Measurements from ENCODE around the gene SINHCAF. TPM values are rescaled to one million over a fixed set of nuclear protein-coding genes. Genes with fewer than 3 reads are reported as not detected.

Gene SINHCAF
- total RNA-seq, 1 experiment from 2014 or later, result 497 TPM

DNA sequence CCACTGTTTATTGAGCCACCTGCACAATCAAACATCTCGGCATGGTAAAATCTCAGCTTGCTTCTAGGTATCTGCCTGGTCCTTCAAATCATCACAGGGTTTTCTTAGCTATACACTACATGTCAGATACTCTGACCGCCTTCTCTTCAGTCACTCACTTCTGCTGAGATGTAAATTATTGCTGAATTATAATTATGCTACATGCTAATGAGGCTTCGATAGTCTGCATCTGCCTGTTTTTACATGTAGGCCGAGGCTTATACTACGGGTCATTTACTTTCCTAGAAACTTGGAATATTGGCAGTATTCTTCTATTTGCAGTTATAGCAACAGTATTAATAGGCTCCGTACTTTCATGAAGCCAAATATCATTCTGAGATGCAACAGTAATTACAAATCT lies 77.6 kb downstream of the SINHCAF start:
- no peak for DNase-seq
- Histone ChIP-seq H3K79me1 (ENCODE audit: insufficient read depth, low read depth, low read length, poor library complexity, severe bottlenecking) (no peaks in the 10 kb centered on the region), H2BK5ac (ENCODE audit: insufficient read length, low read length) (no peak overlapping the region), H3K9ac (ENCODE audit: extremely low read depth, insufficient read length, low read length) (no peak overlapping the region), H3K56ac (ENCODE audit: insufficient read length, low read depth, low read length) (no peak overlapping the region), H4K20me1 (ENCODE audit: control insufficient read depth, insufficient read depth, insufficient read length) (no peaks in the 10 kb centered on the region), H4K5ac (ENCODE audit: insufficient read length, low read depth, low read length) (no peak overlapping the region), H4K8ac (replicated peaks; ENCODE audit: insufficient read length, low read depth, low read length) (no peak overlapping the region), H2BK120ac (ENCODE audit: low read depth, low read length, poor library complexity, severe bottlenecking) (no peak overlapping the region), H3T11ph (ENCODE audit: low read length) (no peak overlapping the region), H3K23me2 (ENCODE audit: insufficient read length, low read depth, low read length, poor library complexity, severe bottlenecking) (no peaks in the 10 kb centered on the region), H2BK12ac (ENCODE audit: insufficient read length, low read depth, low read length) (no peak overlapping the region), H2AK5ac (ENCODE audit: insufficient read length, low read length) (no peak overlapping the region), H3K9me3 (ENCODE audit: control insufficient read depth, low read depth, low read length) (no peaks in the 10 kb centered on the region), H3K4me2 (ENCODE audit: insufficient read depth, insufficient read length, low read length) (no peak overlapping the region), H2BK15ac (ENCODE audit: low read depth, low read length) (no peak overlapping the region), H3K23ac (ENCODE audit: insufficient read length, low read depth, low read length) (no peak overlapping the region), H3K27ac (ENCODE audit: insufficient read length, low read depth, low read length) (no peak overlapping the region), H3K14ac (ENCODE audit: insufficient read depth, low read length) (no peak overlapping the region), H2BK20ac (ENCODE audit: low read depth, low read length, poor library complexity, severe bottlenecking) (no peak overlapping the region), H4K91ac (ENCODE audit: insufficient read length, low read depth, low read length) (no peak overlapping the region), H3K27me3 (ENCODE audit: insufficient read depth, low read length) (no peaks in the 10 kb centered on the region), H3K4ac (ENCODE audit: low read depth, low read length) (no peak overlapping the region), H3K79me2 (ENCODE audit: insufficient read depth, low read length) (no peaks in the 10 kb centered on the region), H3K4me1 (ENCODE audit: insufficient read depth, low read length) (no peaks in the 10 kb centered on the region), H3K18ac (ENCODE audit: insufficient read length, low read depth, low read length) (no peak overlapping the region), H2AFZ (ENCODE audit: low read length) (no peak overlapping the region)
- Mint-ChIP-seq H3K9me3 (no peaks in the 10 kb centered on the region; a peak in 1 of 5 replicates), H3K4me1 (peaks cover 12 to 14% of the 10 kb centered on the region in 2 experiments), H3K27me3 (ENCODE audit: low read depth) (peaks cover 2% of the 10 kb centered on the region; the same call in 1 of the 2 replicates), H3K4me3 (no peak overlapping the region), H3K36me3 (ENCODE audit: insufficient read depth in 1 of 3, low read depth in 3 of 3) (no peaks in the 10 kb centered on the region), H3K27ac (no peak overlapping the region)
- TF ChIP-seq CTCF (conservative IDR thresholded peaks at IDR 0.05), result no peak
- WGBS (ENCODE audit: extremely low coverage, insufficient read length, low lambda C conversion rate), result no CpG with 5 or more reads among the region's 6 CpGs

Measured in H9 (cell line).